GM12801 (cell line): ENCODE measurements around the gene FBXO17.

ENCODE experiments used
- CTCF ChIP-seq: IDR thresholded peaks from one replicate; pipeline ENCODE4 v1.5.1; 2011; ENCODE audit warnings: control low read depth; ENCODE audit not compliant: insufficient read length; ENCODE audit errors: extremely low read depth

The FBXO17 gene

GRCh38 chr19:38956264-38956663 lies 19.3 kb downstream of the FBXO17 start:
- TF ChIP-seq CTCF = no peak

- TF ChIP-seq CTCF = no peak
Measured at GRCh38 chr19:38953677-38954076, 21.9 kb downstream of the FBXO17 start.

GRCh38 chr19:38952395-38953165 lies 23.0 kb downstream of the FBXO17 start:
- no peak for TF ChIP-seq CTCF

GRCh38 chr19:38951187-38951586 lies 24.4 kb downstream of the FBXO17 start:
- TF ChIP-seq CTCF = no peak

GRCh38 chr19:38949580-38950367 lies 25.8 kb downstream of the FBXO17 start:
- TF ChIP-seq CTCF = no peak

GRCh38 chr19:38946229-38947010 lies 29.1 kb downstream of the FBXO17 start:
- no peak for TF ChIP-seq CTCF
